DMS53 treated with DMSO at 0.1 percent for 48 hours (cell line): ENCODE measurements around the gene CYREN.

ENCODE experiments used
- DNase-seq: peaks from one replicate; lab custom pipeline; 2025; ENCODE audit not compliant: unreplicated experiment; lab: John Stamatoyannopoulos, UW

Gene CYREN

GRCh38 chr7:135197906-135198655 lies 27.6 kb upstream of the CYREN start:
- no peak for DNase-seq

- DNase-seq = no peak
Observed at GRCh38 chr7:135197343-135197742, 26.8 kb upstream of the CYREN start.

DNA sequence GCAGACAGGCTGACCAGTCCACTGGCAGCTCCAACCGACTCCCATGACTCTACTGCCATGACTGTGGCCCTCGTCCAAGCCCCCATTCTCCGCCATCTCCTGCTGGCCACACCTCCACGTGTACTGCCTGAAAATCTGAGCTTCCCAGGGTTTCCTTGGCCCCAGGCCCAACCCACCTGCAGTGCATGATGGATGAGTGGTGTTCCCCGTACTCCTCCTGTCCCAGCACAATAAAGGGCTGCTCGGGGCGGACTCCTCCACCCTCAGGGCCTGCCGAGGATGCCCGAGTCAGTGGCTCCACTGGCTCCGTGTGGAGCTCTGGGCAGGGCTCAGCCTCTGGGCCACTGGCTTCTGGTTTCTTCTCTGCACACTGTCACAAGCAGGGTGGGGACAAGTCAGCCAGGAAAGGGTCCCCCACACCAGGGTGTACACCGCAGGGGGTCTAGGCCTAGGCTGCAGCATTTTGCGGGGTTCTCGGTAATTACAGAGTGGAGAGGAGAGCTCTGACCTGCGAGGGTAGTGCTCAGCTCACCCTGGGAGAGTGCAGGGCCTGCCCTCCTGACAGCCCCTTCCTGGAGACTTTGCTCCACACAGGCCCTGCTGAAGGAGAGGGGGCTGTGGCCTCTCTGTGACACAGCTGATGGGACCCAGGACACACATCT lies 25.6 kb upstream of the CYREN start:
- DNase-seq = no peak

GRCh38 chr7:135195156-135195555 lies 24.6 kb upstream of the CYREN start:
- no peak for DNase-seq

- no peak for DNase-seq
Observed at GRCh38 chr7:135194494-135195095, 24.1 kb upstream of the CYREN start.

- no peak for DNase-seq
Observed at GRCh38 chr7:135193615-135194081, 23.1 kb upstream of the CYREN start.

DNA sequence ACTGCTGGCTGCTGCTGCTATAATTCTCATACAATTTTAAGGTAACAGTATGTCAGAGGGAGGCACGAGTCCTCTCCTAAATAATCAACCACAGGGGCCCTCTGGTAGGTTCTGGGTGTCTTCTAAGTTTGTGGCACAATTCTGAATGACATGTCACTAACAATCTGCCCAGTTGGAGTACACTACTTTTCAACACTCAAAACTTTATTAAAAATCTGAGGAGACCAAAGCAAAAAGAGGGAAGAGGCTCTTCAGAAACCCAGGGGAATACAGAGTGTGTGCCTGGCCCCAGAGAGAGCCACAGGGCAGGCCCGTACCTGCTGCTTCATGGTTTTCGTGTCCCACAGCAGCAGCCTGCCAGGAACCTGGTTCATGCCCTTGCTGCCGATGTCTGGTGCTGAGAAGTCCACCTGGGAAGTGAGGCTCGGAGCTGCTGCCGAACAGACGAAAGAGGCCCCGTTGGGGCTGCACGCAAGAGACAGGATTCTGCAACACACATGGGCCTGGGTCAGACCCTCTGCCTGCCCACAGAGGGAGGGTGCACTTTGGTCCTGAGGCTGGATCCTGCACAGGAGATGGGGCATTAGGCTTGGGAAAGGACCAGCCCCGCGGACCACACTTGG lies 22.5 kb upstream of the CYREN start:
- DNase-seq = no peak

DNA sequence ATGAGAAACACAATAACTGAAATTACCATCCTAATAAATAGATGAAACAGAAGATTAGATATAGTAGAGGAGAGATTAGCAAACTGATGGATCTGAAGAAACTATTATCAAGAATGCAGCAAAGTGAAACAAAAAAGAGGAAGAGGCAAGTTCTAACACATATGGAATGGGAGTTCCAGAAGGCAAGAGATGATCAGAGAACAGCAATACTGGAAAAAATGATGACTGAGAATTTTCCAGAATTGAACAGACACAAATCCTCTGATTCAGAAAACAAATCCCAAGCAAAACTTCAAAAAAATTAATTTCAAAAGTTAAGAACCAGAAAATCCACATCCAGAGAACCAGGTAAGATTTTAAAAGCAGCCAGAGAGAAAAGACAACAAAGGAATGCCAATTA lies 20.2 kb upstream of the CYREN start:
- DNase-seq = no peak

GRCh38 chr7:135189961-135190360 lies 19.5 kb upstream of the CYREN start:
- no peak for DNase-seq

DNA sequence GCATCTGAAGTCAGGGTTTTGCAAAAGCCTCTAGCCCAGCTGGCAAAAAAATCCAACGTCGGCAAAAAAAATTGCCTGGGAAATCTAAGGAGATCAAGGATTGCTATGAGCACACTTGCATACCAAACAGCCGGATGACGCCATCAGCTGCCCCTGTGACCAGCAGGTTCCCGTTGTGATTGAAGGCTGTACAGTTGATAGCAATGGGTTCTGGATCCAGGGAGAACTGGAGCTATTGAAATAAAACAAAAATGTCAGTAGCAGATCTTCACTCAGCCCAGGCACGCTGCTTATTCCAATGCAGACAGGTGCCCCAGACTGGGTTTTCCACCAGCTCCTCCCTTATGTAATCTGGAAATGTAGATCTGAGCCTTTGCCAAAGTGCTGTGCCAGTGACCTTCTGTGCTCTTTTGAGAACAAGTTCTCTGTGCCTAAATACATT lies 18.7 kb upstream of the CYREN start:
- no peak for DNase-seq

DNA sequence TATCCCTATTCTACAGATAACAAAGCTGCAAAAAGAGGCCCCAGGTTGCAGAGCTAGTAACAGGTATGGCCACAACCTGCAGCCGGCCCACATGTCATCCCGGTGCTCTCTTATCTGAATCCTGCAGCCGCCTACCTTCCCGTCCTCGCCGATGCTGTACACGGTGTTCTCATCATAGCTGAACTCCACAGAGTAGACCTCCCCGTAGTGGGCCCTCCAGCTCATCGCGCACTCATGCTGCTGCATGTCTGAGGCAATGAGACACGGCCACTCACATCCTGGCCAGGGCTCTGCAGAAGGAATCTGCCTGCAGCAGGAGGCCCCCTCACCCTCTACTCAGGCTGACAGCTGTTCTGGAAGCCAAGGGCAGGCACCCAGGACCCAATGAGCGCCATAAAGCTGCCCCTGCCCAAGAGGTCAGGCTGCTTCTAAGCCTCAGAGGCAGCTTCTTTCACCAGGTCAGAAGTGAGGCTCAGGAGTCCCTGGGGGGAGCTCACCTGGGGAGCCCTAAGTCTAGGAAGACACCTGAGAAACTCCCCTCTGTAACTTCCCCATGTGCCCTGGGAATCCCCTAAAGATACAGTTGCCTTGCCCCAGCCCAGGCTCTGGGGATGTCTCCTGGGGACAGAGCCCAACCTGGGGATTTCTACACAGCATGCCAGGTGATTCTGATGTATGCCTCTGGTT lies 17.9 kb upstream of the CYREN start:
- DNase-seq = no peak

GRCh38 chr7:135186841-135187253 lies 16.3 kb upstream of the CYREN start:
- no peak for DNase-seq

DNA sequence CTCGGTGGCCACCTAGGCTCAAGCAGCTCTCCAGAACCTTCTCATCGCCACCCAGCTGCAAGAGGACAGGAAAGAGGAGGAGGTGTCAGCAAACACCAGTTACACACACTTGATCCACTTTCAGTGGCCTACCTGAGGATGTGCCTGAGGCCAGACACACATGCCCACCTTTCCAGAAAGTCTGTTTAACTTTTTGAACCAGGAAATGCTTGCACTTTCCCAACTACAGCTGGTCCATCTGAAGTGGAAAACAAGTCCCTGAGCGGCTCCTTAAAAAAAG lies 15.7 kb upstream of the CYREN start:
- DNase-seq = no peak

DNA sequence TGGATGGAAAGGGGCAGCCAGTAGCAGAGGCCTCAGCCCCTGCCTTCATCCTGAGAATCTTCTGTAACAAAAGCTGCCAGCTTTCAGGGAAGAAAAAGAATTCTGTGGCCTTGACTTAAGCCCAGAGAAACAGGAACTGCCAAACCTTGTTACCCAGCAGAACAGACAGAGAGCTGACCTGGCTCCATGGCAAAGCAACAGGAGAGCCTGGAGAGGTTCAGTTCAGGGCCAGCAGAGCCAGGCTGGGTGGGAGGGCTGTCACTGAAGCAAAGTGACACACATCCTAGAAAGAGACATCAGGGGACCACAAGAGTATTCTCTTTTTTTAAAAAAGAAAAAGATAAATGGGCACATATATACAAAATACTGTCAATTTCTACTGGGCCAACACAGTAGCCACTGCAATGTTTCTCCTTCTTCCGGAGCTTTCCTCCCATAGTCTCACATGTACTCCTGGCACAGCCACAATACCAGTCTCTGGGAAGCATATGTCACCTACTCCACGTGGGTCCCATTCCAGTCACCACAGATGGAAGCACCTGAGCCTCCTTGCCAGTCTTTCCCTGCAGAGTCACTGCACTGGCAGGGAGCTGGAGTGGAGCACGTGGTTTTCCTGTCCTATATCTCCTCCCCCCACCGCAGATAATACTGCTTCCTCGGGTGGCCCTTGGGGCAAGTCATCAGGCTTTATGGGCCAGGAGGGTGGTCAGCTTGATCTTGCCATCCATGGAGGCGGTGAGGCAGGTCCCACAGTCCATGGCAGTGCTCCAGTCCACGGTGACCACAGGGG lies 15.2 kb upstream of the CYREN start:
- no peak for DNase-seq

- no peak for DNase-seq
Observed at GRCh38 chr7:135184254-135184841, 13.8 kb upstream of the CYREN start.

GRCh38 chr7:135183478-135183877 lies 13.0 kb upstream of the CYREN start:
- no peak for DNase-seq

GRCh38 chr7:135181929-135182678 lies 11.6 kb upstream of the CYREN start:
- no peak for DNase-seq

DNA sequence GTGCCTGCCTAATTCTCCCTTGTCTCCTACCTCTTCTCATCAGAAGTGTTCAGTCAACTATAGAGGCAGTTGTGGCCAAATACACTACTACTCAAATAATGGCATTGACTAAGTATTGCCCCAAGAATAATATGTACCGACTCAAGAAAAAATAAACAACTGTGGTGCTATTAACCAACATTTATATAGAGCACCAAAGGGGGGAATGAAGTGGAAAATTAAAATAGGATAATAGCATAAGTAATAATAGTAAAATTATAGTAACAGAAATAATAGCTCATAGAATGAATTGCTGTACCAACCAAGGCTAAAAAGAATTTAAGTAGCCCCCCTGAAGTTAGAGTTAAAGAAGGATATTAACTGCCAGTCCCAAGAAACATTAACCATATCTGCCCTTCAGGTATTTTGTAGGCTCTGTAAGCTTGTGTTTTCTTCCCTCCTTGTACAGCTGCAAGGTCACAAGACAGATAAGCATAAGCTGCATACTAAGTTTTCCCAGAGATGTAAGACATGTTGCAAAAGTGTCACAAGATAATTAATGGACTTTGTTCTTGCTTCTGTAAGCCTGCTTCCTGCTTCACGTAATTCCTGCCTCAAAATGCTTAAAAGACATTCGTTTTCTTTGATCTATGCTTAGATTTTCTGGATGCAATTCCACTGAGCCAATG lies 10.9 kb upstream of the CYREN start:
- DNase-seq = no peak

DNA sequence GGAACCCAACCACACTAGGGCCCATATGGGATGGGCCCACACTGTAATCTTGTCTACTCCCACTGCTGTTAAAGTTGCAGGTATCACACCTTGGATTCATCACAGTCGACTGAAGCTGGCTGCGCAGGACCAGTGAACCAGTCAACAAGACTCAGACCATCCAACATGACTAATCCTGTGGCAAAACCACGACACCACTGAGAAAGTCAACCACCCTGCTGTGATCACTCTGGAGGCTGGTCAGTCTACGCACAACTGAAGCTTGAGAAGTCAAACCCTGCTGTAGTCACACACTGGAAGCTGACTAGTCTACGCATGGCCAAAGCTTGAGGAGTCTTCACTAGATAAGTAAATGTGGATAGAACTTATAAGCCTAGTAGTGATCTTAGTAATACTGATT lies 9.6 kb upstream of the CYREN start:
- no peak for DNase-seq
